ENCODE results near the gene USP10.

Gene USP10

DNA sequence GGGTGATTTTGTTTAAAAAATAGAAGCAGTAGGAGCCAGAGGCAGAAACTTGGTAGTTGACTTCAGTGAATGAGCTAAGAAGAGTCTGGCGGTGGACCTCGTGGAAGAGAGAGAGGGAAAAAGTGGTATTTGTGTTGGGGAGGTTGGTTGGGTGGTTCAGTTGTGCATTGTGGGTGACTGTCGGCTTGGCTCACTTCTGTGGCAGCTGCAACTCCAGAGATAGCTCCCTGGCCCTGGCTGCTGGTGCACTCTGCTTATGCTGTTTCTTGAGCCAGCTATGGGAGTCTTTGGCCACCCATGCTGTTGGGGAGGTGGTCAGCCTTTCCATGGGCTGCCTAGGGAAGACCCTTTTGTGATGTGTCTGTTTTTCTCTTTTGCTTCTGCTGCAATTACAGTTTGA, 69.6 kb downstream of the USP10 start:
- DNase-seq (ENCODE audit: low spot score): no peak

- no peak for DNase-seq (ENCODE audit: low spot score)
Observed at GRCh38 chr16:84773312-84773711, 73.5 kb downstream of the USP10 start.

DNA sequence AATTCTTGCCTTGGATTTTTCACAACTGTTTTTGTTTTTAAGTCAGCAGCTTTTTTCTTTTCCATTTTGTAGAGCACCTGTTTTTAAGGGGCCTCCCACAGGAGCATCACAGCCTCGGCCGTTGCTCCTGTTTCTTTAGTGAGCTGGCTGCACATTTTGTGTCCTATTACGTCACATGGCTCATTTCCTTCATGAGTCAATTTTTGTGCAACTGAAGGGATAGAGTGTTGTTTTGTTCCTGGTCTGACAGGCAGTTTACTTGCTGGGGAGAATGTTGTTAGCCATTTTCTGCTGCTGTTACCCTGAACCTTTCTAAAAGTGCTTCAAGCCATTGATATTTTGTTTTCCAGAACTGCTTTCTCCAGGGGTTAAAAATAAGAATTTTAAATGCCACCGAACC, 75.0 kb downstream of the USP10 start:
- peak; percentile 75 for DNase-seq (ENCODE audit: low spot score)

- no peak for DNase-seq (ENCODE audit: low spot score)
Observed at GRCh38 chr16:84775262-84775810, 75.5 kb downstream of the USP10 start.

- no peak for DNase-seq (ENCODE audit: low spot score)
Observed at GRCh38 chr16:84777435-84777834, 77.6 kb downstream of the USP10 start.

- no peak for DNase-seq (ENCODE audit: low spot score)
Observed at GRCh38 chr16:84778720-84779119, 78.9 kb downstream of the USP10 start.

GRCh38 chr16:84780063-84780462, 80.3 kb downstream of the USP10 start:
- DNase-seq (ENCODE audit: low spot score): no peak

DNA sequence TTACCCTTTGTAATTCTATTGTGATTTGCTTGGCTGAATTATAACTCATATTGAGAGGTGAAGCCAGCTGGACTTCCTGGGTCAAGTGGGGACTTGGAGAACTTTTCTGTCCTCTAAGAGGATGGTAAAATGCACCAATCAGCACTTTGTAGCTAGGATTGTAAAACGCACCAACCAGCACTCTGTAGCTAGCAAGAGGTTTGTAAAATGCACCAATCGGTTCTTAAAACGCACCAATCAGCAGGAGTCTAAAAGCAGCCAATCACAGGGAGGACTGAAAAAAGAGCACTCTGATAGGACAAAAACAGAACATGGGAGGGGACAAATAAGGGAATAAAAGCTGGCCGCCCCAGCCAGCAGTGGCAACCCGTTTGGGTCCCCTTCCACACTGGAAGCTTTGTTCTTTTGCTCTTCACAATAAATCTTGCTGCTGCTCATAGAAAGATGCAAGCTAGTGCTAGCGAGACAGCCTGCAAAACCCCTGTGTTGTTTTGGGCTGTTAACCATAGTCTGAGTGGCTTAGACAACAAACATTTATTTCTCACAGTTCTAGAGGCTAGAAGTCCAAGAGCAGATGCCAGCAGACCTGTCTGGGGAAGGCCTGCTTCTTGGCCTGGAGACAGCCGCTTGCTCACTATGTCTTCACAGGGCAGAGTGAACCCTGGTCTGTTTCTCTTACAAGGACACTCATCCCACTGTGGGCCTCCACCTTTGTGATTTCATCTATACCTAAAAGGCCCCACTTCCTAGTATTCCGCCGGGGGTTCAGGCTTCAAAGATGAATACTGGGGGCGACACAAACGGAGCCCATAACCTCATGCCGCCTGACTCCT, 81.0 kb downstream of the USP10 start:
- no peak for DNase-seq (ENCODE audit: low spot score)

DNA sequence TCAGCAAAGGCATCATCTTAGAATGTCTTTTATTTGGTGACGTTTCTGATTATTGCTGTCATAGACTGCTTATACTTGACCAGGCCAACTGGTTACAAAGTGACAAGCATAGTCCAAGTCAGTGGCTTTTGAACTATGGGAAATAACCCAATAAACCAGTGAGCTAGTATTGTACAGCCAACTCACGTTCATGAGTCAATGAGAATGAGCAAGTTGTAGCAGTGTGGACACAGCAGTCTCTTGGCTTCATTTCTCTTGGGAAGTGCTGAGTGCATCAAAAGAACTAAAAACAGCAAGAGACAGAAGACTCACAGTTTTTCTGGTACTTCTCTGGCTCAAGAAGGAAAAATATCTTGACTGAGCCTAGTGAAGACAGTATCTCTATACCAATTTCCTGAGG, 83.0 kb downstream of the USP10 start:
- no peak for DNase-seq (ENCODE audit: low spot score)

- no peak for DNase-seq (ENCODE audit: low spot score)
Observed at GRCh38 chr16:84785843-84786581, 86.2 kb downstream of the USP10 start.

DNA sequence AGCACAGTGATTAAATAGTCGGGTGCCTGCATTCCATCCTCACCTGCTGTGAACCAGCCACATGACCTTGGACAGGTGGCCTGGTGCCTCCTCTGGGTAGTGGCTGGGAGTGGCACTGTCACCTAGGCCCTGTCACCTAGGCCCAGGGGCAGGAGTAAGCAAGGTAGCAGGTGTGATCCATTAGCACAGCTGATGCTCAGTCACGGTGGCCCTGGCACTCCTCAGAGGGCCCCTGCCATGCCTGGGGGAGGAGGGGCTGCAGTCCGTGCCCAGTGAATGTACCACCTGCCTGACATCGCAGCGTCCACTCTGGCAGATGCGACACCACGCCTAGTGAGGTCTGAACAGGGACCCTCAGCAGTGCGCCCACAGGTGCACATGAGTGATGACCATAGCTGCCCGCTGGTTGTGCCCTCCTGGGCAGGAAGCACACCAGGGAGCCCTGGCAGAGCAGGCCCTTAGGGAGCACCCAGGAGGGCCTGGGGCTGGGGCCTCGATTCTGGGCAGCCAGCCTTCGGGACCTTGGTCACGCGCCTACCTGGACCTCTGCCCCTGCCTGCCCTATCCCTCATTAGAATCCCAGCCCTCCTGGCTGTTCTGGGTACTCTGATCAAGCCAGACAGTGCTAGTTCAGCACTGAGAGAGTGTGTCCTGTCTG, 86.9 kb downstream of the USP10 start:
- DNase-seq (ENCODE audit: low spot score): no peak

DNA sequence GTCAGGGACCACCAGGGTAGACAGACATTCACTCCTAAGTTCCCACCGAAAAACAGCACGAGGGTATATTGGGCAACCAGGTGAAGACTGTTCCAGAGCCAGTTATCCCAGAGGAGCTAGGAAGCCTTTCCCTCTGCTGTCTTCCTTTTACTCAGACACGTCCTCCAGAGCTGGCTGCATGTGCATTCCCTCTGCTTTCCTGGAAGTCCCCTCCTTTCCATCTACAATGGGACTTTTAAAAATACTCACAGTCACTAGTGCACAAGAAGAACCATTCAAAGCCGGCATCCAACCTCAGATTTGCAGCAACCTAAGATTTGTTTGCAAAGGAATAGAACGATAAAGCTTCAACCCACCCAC, 87.4 kb downstream of the USP10 start:
- DNase-seq (ENCODE audit: low spot score): no peak

DNA sequence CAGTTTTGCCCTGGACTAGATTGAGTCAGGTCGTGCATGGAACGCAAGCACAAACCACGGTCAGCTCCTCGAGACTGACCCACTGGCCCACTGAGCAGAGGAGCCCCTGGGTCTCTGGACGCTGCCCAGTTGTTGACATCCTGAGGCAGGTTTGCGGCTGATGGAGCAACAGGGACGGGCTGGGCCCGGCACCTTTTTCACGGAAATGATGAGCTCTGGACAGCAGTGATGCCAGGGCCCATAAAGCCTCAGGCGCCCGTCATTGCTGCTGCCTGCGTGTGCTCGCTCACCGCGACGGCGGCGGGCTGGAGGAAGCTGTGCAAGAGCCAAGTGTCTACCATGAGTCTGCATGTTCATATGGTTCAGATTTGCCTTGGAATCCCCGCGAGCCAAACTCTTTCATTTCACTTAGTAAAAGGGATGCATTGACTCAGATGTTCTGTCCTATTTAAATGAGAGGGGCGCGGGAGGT, 89.2 kb downstream of the USP10 start:
- peak; percentile 84 for DNase-seq (ENCODE audit: low spot score)

DNA sequence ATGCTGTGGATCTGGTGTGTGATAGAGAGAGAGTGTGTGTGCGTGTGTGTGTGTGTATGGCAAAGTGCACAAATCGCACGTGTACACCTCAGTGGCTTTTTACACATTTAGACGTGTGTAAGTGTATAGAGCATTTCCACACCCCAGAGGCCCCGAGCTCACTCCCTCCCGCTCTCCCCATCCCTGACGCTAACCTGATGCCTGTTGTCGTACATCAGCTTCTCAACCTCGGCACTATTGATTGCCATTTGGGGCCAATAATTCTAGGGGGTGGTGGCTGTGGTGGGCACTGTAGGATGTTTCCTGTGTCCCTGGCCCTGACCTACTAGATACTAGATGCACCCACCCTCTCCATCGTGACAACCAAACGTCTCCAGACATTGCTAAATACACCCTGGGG, 89.6 kb downstream of the USP10 start:
- no peak for DNase-seq (ENCODE audit: low spot score)

GRCh38 chr16:84790301-84790700, 90.5 kb downstream of the USP10 start:
- DNase-seq (ENCODE audit: low spot score): no peak

- no peak for DNase-seq (ENCODE audit: low spot score)
Observed at GRCh38 chr16:84791088-84791487, 91.3 kb downstream of the USP10 start.

- no peak for DNase-seq (ENCODE audit: low spot score)
Observed at GRCh38 chr16:84791501-84791900, 91.7 kb downstream of the USP10 start.

- no peak for DNase-seq (ENCODE audit: low spot score)
Observed at GRCh38 chr16:84794186-84794585, 94.4 kb downstream of the USP10 start.

GRCh38 chr16:84794626-84795025, 94.8 kb downstream of the USP10 start:
- no peak for DNase-seq (ENCODE audit: low spot score)

- peak; percentile 90 for DNase-seq (ENCODE audit: low spot score)
Observed at GRCh38 chr16:84795329-84796053, 95.7 kb downstream of the USP10 start.

DNA sequence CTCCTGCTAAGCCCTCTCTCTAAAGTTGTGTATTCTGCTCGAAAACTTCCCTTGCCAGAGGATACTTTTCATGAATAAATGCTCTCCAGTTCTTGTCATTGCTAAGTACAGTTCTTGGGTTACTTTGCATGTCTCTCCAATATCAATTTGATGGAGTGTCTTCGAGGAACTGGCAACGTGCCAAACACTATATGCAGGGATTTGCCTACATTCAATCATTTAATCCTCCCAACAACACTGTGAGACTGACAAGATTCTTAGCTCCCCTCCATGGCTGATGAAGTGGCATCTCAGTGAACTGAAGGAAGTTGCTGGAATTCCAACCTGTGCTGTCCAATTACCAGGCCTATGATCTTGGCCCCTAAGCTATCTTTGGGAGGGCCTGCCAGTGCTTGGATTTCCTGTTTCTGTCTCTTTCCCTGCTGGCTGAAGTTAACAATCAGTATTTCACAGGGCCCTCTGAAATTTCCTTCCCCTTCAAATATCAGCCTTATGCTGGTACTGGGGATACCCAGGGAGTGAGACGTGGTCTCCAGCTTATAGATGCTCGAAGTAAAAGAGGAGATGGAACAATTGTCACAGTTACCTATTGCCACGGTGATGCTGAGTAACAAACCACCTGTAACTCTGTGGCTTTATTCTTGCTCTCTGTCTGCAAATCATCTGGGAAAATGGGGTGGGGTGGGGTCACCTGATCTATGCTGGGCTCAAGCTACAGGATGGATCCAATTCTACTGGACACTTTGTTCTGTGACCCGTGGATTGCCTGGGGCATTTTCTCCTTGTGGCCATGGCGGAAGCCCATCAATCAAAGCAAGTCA, 100.6 kb downstream of the USP10 start:
- DNase-seq (ENCODE audit: low spot score): no peak

Data from AG20443 (cell line).